Measurements from ENCODE around the gene CTIF.
"Not testable (repeated sequence)": the region's sequence is repeated elsewhere in the genome, so short reads cannot be mapped to it uniquely, and the experiment has no call there.

Gene CTIF

DNA sequence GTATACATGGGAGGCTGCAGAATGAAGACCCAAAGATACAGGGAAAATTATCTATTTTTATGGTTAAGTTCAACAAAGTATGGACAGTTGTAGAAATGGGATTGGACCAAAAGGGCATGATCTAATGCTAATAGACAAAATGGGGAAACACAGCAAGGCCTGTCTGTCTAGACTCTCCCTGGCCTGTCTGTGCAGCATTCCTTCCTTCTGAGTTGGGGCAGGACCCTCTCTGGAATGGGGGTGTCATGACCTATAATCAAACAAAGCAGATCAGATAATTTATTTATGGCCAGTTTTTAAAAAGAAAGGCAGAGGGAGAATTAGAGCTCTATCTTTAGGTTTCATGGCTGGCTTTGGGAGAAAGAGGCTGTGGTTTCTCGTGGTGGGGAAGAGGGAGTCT, 104.4 kb downstream of the CTIF start:
- DNase-seq (ENCODE audit: low spot score), result no peak

DNA sequence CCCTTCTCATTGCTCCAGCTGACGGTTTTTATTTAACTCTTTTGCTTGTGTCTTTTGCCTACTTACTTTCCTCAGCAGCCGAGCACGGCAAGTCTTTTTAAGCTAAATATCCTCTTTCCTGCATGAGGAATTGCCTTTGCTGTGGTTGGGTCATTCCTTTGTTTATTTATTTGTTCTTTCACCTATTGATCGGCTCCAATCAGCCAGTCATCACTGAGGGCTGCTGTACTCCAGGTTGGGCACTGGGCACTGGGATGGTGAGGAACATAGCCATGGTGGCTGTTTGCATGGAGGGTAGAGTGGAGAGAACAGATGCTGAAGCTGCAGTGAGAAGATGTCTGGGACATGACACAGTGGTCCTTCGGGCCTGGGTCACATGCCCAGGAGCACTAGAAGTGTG, 105.2 kb downstream of the CTIF start:
- DNase-seq (ENCODE audit: low spot score), result no peak

DNA sequence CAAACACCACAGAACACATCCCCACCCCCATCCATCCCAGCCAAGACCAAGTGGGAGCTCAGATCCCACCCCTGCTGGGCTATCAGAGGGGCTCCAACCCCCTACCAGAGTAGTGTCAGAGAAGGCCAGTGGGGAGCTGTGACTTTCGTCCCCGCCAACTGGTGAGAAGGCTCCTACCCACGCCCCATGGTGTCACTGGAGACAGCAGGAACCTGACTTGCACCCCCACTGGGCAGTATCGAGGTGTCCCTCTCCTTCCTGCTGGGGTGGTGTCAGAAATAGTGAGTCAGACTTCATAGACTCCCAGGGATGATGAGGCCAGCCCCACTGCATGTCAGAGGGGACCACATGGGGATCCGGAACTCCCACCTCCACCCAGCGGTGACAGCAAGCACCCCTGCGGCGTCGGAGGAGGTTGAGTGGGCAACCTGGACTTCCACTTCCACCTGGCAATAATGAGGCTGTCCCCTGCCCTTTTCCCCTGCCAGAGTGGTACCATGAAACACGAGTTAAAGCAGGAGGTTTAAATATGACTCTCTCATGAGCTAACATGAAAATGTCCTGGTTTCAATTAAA, 106.7 kb downstream of the CTIF start:
- DNase-seq (ENCODE audit: low spot score), result no peak

DNA sequence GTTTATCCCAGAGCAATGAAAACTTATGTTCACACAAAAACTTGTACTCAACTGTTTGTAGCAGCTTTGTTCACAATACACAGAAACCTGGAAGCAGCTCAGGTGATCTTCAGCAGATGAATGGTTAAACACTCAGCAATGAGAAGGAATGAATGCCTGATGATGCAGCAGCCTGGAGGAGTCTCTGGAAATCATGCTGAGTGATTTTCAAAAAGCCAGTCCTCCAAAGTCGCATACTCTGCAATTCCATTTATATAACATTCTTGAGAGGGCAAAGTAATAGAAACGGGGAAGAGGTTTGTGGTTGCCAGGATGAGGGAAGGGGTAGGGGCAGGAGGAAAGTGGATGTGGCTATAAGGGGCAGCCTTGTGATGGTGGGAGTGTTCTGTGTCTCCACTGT, 108.1 kb downstream of the CTIF start:
- DNase-seq (ENCODE audit: low spot score), result no peak

DNA sequence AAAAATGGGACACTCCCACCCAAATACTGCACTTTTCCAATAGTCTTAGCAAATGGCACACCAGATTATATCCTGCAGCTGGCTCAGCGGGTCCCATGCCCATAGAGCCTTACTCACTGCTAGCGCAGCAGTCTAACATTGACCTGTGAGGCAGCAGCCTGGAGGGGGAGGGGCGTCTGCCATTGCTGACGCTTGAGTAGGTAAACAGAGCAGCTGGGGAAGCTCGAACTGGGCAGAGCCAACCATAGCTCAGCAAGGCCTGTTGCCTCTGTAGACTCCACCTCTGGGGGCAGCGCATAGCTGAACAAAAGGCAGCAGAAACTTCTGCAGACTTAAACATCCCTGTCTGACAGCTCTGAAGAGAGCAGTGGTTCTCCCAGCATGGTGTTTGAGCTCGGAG, 110.4 kb downstream of the CTIF start:
- no peak for DNase-seq (ENCODE audit: low spot score)

DNA sequence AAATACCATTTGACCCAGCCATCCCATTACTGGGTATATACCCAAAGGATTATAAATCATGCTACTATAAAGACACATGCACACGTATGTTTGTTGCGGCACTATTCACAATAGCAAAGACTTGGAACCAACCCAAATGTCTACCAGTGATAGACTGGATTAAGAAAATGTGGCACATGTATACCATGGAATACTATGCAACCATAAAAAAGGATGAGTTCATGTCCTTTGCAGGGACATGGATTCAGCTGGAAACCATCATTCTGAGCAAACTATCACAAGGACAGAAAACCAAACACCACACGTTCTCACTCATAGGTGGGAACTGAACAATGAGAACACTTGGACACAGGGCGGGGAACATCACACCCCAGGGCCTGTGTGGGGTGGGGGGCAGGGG, 115.8 kb downstream of the CTIF start:
- DNase-seq (ENCODE audit: low spot score), result not testable (repeated sequence)

DNA sequence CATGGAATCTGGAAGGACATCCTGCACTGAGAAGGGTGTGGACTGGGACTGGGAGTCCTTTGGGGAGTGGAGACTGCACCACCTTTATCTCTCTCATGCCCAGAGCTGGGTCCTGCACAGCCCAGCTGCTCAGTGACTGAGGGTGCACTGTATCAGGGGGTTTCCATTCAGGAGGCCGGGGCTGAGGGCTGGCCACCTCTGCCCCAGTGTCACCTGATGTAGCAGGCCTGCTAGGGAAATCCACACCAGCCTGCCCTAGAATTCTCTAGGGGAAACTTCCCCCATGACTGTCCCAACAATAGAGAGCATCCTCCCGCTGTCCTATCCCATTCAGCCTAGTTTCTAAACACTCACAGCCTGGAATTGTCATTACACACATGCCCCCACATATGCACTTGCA, 116.7 kb downstream of the CTIF start:
- no peak for DNase-seq (ENCODE audit: low spot score)

DNA sequence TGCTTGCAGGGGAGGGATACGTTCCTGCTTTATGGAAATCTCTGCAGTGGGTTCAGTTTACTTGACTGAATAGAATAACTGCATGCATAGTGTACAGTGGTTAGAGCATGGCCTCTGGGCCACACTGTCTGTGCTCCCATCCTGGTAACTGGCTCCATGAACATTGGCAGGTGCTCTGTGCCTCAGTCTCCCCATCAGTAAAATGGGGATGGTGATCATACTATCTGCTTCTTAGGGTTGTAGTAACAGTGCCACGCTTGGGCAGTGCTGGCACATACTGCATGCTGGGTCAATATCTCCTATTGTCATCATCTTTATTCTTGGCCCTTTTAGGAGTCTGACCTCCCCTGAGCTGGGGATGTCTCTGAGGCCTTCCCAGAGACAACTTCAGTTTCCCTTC, 117.3 kb downstream of the CTIF start:
- DNase-seq (ENCODE audit: low spot score), result no peak

DNA sequence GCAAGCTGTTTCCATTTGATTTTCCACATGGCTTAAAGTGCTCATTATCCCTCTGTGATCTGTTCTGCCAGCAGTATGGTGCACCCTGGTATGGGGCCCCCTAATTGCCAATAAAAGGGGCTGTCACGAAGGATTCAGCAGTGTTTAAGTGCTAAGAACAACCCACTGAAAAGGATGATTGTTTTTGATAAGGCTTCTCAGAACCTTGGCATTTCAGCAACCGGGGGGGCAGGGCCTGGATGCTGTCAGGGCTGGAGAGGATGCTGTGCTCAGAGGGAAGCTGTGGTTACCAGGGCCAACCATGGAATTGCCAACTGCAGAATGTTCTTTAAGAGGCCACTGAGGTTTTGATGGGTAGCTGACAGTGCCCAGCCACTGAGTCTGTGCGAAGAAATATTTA, 117.8 kb downstream of the CTIF start:
- peak; percentile 34 for DNase-seq (ENCODE audit: low spot score)

DNA sequence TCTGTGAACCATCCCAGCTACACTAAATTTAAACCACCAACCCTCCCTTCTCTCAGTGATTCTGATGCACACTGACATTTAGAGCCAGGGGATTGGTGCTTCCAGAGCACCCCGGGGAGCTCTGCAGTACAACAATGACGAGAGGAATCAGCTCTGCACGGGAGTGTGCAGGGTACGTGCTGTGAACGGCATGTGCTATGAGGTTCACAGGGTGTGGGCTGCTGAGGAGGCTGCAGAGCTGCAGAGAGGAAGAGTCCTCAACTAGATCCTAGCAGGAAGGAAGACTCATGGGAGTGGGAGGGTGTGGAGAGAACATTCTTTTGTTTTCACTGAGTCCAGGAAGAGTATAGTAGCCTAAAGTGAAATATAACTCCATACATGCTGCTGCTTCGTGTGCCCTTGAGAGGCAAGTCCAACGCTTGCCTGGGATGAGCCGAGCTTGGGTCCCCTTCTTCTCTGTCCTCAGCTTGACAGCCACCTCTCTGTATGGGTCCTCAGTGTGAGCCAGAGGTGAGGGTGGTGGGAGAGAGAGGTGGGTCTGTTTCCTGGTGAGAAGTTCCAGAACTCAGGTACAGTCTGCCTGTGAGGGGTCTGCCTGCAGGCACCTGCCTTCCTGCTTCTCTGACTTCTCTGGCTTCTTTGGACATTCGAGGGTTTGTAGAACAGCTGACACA, 118.8 kb downstream of the CTIF start:
- DNase-seq (ENCODE audit: low spot score), result no peak

DNA sequence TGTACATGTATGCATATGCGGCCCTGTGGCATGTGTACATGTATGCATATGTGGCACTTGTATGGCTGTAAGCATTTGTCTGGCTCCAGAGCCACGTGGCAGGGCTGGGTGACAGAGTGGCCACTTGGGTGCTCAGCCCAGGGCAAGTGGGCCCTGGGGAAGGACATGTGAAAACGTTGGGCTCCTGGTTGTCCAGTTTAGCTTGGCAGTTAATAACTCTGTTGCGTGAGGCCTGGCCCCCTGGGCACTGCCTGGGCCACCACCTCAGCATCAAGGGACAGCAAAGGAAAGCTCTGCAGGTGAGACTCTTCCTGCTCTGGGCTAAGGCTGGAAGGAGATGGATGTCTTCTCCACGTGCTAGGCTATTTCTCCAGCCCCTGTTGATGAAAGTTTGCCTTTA, 119.9 kb downstream of the CTIF start:
- no peak for DNase-seq (ENCODE audit: low spot score)

DNA sequence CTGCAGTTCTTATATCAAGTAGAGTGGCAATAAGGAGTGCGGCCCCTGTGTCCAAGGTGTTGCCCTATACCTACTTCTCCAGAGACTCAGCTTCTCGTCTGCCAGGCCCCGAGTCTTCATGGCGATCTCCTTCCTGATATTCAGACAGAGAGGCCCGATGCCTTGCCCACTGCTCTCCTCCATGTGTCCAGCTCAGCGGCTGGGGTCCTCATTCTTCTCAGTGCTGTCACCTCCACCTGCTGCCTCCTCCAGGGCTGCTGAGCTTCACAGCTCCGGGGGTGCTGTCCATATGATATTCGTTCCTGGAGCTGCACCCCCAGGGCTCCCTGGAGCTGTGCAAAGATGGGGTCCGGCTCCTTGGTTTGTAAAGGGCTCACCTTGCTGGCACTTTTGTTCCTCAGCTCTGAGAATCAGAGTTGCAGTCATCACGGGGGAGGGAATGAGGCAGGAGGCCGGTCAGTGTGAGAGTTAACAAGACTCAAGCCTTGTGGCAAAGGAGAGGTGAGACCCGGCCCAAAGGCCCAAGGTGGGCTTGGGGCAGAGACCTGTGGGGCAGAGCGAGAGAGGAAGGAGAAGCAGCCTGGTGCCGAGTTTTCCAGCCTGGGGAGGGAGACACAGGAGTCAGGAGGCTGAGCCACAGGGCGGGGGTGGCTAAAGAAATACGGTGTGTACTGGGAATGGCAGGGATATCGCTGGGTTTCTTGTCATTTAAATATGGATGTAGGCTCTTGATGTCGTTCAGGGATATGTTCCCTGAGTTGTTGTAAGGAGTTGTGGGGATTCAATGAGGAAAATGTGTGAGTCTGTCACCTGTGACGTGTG, 120.6 kb downstream of the CTIF start:
- no peak for DNase-seq (ENCODE audit: low spot score)

DNA sequence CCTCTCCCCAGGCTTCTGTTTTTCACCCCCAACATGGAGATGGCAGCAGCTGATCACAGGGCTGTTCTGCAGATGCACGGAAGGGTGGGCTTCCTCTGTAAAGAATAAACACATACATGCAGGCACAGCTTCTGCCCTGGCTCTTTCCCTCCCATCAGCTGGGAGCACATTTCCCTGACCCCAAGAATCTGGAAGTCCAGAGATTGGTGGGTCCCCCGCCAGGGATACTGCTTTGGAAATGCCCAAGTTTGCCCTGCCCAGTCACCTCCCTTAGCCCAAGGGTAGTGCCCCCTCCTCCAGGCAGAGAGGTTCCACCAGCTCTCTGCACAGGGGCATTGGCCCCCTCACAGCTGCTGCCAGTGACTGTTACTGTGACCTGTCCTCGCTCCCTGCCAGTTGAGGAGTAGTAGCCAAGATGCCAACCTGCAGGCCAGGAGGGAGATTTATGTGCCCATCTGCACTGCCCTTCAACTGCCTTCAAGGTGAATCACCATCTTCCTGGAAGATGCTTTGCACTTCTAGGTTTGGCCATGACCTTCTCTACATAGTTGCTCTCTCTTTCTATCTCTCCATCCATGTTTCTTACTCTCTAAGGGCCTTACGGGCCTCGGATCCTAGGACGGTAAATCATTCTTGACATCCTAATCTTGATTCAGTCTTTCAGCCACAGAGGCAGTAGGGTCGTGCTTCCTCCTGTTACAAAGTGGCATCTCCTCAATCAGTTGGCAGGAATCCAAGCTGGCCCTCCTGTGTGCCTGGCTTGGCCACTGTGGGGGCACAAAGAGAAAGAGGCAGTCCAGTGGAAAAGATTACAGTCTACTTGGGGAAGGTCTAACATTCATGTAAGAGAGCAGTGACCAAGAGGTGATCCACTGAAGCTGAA, 121.8 kb downstream of the CTIF start:
- no peak for DNase-seq (ENCODE audit: low spot score)

DNA sequence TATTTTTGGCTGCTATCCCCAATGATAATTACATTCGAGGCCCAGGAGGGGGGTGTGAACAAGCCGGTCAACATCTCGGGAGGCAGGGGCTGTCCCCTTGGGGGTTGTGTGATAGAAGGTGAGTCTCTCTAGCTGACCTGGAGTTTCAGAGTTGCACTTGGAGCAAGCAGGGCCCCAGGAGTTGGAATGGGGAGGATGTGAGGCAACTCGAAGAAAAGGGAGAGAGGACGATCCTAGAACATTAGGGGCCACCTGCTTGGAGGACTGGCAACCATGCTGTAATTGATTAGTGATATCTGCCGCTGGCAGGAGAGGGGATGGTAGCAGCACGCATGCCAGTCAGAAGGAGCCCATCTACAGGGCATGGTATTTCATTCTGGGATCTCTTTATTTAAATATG, 122.6 kb downstream of the CTIF start:
- DNase-seq (ENCODE audit: low spot score), result no peak

DNA sequence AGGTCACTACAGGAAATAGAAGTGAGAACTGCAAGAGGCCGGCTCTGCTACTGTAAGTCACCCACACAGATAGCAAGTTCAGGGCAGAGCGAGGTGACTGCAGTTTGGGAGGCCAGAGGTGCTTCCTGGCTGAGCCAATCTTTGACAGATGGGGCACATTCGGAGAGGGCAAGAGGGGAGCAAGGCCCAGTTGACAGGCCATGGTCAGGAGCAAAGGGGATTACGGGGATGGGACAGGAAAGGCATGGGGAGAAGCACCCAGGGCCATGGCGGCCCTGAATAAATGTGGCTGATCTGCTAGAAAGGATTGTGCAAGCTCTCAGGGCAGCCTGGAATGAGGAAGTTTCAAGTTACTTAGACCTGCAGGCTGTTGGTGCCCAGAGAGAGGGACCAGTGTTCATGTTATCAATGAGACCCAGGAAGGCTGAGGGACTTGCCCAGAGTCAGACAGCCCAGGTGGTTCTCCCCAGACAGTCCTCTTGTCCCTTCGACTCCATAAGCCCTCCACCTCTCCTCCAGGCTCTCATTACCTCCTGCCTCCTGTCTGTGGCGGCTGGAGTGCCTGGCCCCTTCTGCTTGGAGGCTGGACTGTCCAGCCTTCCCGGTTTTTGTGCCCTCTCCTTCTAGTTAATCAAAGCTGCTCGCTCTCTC, 123.3 kb downstream of the CTIF start:
- peak; percentile 65 for DNase-seq (ENCODE audit: low spot score)

DNA sequence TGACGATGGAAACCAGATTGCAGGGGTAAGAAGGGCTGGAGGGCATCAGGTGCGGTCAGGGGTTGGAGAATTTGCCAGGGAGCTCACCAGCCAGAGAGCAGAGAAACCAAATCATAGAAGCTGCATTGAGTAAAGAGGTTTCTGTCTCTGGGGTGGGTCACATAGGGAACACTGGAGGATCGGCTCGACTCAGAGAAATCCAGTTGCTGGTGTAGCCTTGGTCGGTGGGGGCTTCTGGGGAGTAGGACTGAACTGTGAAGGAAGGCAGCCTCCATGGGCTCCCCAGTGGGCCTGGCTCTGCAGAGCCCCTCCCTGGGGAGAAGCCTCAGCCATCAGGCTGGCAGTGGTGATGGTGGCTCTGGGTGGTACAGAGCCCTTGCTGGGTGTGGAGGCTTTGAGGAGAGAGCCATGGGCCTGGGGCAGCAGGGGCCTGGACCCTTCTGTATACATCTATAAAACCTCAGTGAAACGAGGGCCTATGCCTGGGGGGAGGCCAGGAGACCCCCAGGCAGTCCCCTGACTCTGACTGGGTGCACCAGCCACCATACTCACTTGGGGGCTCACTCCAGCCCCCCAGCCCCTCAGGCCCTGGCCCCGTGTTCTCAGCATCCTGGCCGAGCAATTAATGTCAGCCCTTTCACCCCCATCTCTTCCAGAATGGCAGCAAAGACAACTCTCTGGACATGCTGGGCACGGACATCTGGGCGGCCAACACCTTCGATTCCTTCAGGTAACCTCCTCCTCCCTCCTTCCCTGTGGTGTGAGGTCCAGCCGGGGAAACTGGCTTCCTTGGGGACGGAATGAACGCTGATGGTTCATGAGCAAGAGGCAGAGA, 124.5 kb downstream of the CTIF start:
- DNase-seq (ENCODE audit: low spot score), result no peak

DNA sequence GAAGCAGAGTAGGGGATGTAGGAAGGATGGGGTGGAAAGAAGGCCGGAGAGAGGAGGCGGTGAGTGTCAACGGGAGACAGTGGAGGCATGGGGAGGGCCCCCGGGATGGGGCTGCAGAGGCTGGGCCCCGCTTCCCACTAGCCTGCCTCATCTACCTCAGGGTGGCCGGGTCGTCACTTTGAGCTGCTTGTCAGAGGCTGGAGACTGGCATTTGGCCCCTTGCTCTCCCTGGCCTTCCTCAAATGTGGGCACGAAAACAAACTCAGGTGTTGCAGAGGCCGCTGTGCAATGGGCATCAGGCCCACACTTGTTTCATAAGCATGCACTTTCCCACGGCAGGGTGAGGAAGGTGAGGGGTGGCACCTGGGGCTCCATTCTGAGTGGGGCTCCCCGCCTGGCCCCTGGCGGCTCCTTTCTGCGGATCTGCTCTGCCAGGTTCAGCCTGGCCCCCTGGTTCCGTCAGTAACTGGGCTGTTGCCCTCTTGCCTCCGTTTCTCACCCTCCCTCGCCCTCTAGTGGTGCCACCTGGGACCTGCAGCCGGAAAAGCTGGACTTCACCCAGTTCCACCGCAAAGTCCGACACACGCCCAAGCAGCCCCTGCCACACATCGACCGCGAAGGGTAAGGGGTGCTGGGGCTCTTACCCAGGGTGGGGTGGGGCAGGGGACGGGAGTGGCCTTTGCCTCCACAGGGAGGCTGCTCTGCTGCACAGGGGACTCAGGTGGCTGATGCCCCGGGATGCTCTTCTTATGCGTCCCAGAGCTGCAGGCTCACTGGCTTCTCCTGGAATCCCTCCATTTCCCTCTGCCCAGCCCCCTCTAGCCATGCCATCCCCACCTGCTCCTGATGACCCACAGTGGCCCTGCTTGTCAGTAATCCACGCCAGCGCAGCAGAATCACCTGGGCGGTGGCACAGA, 125.4 kb downstream of the CTIF start:
- DNase-seq (ENCODE audit: low spot score), result peak; percentile 78

DNA sequence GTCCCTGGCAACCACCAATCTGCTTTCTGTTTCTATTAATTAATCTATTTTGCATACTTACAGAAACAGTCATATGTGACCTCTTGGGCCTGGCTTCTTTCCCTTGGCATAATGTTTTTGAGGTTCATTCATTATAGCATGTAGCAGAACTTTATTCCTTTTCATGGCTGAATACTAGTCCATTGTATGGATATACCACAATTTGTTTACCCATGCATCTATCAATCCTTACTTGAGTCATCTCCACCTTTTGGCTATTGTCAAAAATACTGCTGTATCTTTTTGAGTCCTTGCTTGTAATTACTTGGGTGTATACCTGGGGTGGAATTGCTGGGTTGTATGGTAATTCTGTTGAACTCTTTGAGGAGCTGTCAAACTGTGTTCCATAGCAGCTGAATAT, 126.8 kb downstream of the CTIF start:
- no peak for DNase-seq (ENCODE audit: low spot score)

DNA sequence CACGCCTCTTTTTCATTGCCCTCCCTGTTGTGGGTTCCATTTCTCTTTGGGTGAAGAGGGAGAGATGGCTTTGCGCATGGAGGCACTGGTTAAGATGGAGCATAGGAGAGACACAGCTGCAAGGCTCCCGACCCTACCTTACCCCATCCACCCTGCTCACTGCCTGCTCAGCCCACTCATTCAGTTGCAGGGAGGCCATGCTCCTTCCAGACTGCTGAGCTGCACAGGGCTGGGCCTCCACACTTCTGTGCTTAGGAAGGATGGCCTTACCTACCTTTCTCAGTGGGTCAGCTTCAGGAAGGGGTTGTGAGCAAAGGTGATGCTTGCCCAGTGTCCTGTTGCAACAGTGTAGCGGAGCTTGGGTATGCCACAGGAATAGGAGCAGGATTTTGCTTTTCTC, 127.8 kb downstream of the CTIF start:
- no peak for DNase-seq (ENCODE audit: low spot score)

Measured in AG08395 (cell line).